Trophoblast cell (in vitro differentiated cells and primary cell): Measurements from ENCODE around the gene SH2D2A.

Experiments
- DNase-seq, 2 donors: peaks; one replicate each; pipeline ENCODE4 v3.0.0-alpha.2; 2016
- H2AFZ ChIP-seq: 2 replicates; pipeline ENCODE4 v1.6.1; 2013; ENCODE audit warnings: low read length, moderate library complexity, mild to moderate bottlenecking; ENCODE audit not compliant: insufficient read depth, poor library complexity
- H2AK5ac ChIP-seq: 2 replicates; pipeline ENCODE4 v1.6.1; 2013; ENCODE audit warnings: mild to moderate bottlenecking, low read length
- H2BK120ac ChIP-seq: 2 replicates; pipeline ENCODE4 v1.6.1; 2013; ENCODE audit warnings: low read length, mild to moderate bottlenecking, moderate library complexity; ENCODE audit not compliant: insufficient read depth, poor library complexity
- H2BK12ac ChIP-seq: 2 replicates; pipeline ENCODE4 v1.6.1; 2013; ENCODE audit warnings: mild to moderate bottlenecking, low read length, moderate library complexity
- H2BK5ac ChIP-seq: 2 replicates; pipeline ENCODE4 v1.6.1; 2013; ENCODE audit warnings: low read length, low read depth, moderate library complexity, mild to moderate bottlenecking; ENCODE audit not compliant: poor library complexity
- H3K14ac ChIP-seq: 2 replicates; pipeline ENCODE4 v1.6.1; 2013; ENCODE audit warnings: mild to moderate bottlenecking, low read length
- H3K18ac ChIP-seq: 2 replicates; pipeline ENCODE4 v1.6.1; 2013; ENCODE audit warnings: mild to moderate bottlenecking, low read length
- H3K23ac ChIP-seq: 2 replicates; pipeline ENCODE4 v1.6.1; 2013; ENCODE audit warnings: low read length
- H3K27ac ChIP-seq: 2 replicates; pipeline ENCODE4 v1.5.1; 2013; ENCODE audit warnings: low read depth, mild to moderate bottlenecking, inconsistent platforms, low read length, moderate library complexity
- H3K27me3 ChIP-seq: 2 replicates; pipeline ENCODE4 v1.6.1; 2013; ENCODE audit warnings: inconsistent platforms, mild to moderate bottlenecking, low read length, moderate library complexity; ENCODE audit not compliant: insufficient read depth
- H3K36me3 ChIP-seq, 2 experiments: 1 replicate in 1 of 2; 2 replicates in 1 of 2; pipeline ENCODE4 v1.6.1; 2013; ENCODE audit warnings: low read length in 2 of 2, mild to moderate bottlenecking in 2 of 2, moderate library complexity in 1 of 2; ENCODE audit not compliant: insufficient read depth in 2 of 2, control insufficient read depth in 1 of 2
- H3K4ac ChIP-seq: 2 replicates; pipeline ENCODE4 v1.6.1; 2013; ENCODE audit warnings: low read depth, mild to moderate bottlenecking, low read length, moderate library complexity
- H3K4me1 ChIP-seq, 2 experiments: 1 replicate in 1 of 2; 2 replicates in 1 of 2; pipeline ENCODE4 v1.6.1; 2013; ENCODE audit warnings: low read length in 2 of 2, mild to moderate bottlenecking in 2 of 2, moderate library complexity in 1 of 2; ENCODE audit not compliant: insufficient read depth in 2 of 2, control insufficient read depth in 1 of 2
- H3K4me2 ChIP-seq: 2 replicates; pipeline ENCODE4 v1.6.1; 2013; ENCODE audit warnings: inconsistent platforms, mild to moderate bottlenecking, low read length, moderate library complexity
- H3K4me3 ChIP-seq: 2 replicates; pipeline ENCODE4 v1.5.1; 2013; ENCODE audit warnings: mild to moderate bottlenecking, low read depth, low read length, inconsistent platforms
- H3K79me1 ChIP-seq: one replicate; pipeline ENCODE4 v1.6.1; 2013; ENCODE audit warnings: low read length
- H3K79me2 ChIP-seq: 2 replicates; pipeline ENCODE4 v1.6.1; 2013; ENCODE audit warnings: low read length, mild to moderate bottlenecking; ENCODE audit not compliant: control insufficient read depth, insufficient read depth, poor library complexity
- H3K9ac ChIP-seq: 2 replicates; pipeline ENCODE4 v1.6.1; 2013; ENCODE audit warnings: mild to moderate bottlenecking, low read length
- H3K9me3 ChIP-seq: 2 replicates; pipeline ENCODE4 v1.6.1; 2013; ENCODE audit warnings: low read depth, mild to moderate bottlenecking, control low read depth, inconsistent platforms, low read length; ENCODE audit not compliant: insufficient read depth
- H4K12ac ChIP-seq: 2 replicates; pipeline ENCODE4 v1.6.1; 2013; ENCODE audit warnings: low read depth, mild to moderate bottlenecking, low read length, moderate library complexity
- H4K8ac ChIP-seq: 2 replicates; pipeline ENCODE4 v1.6.1; 2013; ENCODE audit warnings: low read depth, mild to moderate bottlenecking, low read length, moderate library complexity
- H4K91ac ChIP-seq: one replicate; pipeline ENCODE4 v1.6.1; 2013; ENCODE audit warnings: low read depth, mild to moderate bottlenecking, low read length, moderate library complexity
- WGBS: extraction: QIAGEN DNeasy Blood & Tissue Kit; methylation state at CpG from one replicate; pipeline ENCODE4 v1.1.7; 2013; ENCODE audit warnings: missing lambda C conversion rate; ENCODE audit not compliant: insufficient read length, insufficient coverage; ENCODE audit errors: extremely low coverage; 5-methylcytosine and 5-hydroxymethylcytosine counted together

The SH2D2A gene

GRCh38 chr1:156832434-156832833, 15.8 kb upstream of the SH2D2A start:
- Histone ChIP-seq H3K79me2 (no peaks in the 10 kb centered on the region), H2BK120ac (no peak overlapping the region), H4K91ac (no peak overlapping the region), H3K27me3 (peaks cover 2% of the 10 kb centered on the region), H2BK12ac (no peak overlapping the region), H3K14ac (no peak overlapping the region), H3K4ac (no peak overlapping the region), H3K9ac (no peak overlapping the region), H2BK5ac (no peak overlapping the region), H3K36me3 (no peaks in the 10 kb centered on the region), H3K9me3 (peaks cover 2% of the 10 kb centered on the region), H3K23ac (no peak overlapping the region), H3K27ac (no peak overlapping the region), H2AFZ (no peak overlapping the region), H3K4me3 (no peak overlapping the region), H4K12ac (no peak overlapping the region), H4K8ac (no peak overlapping the region), H3K79me1 (no peaks in the 10 kb centered on the region), H3K18ac (no peak overlapping the region), H3K4me2 (no peak overlapping the region), H3K4me1 (no peaks in the 10 kb centered on the region), H2AK5ac (no peak overlapping the region)
- no CpG with 5 or more reads among the region's 5 CpGs for WGBS
- peak in 1 of 2 donors; percentile 48 for DNase-seq

- Histone ChIP-seq H2BK120ac (no peak overlapping the region), H2AK5ac (no peak overlapping the region), H3K4me3 (no peak overlapping the region), H3K4me1 (no peaks in the 10 kb centered on the region), H3K27ac (no peak overlapping the region), H2BK5ac (no peak overlapping the region), H4K8ac (no peak overlapping the region), H3K14ac (no peak overlapping the region), H4K12ac (no peak overlapping the region), H3K9ac (no peak overlapping the region), H3K79me1 (no peaks in the 10 kb centered on the region), H3K79me2 (no peaks in the 10 kb centered on the region), H3K4me2 (no peak overlapping the region), H3K36me3 (no peaks in the 10 kb centered on the region), H3K23ac (no peak overlapping the region), H3K4ac (no peak overlapping the region), H3K27me3 (no peaks in the 10 kb centered on the region), H4K91ac (no peak overlapping the region), H2BK12ac (no peak overlapping the region), H3K18ac (no peak overlapping the region), H3K9me3 (peaks cover 2% of the 10 kb centered on the region), H2AFZ (no peak overlapping the region)
- WGBS = no CpG with 5 or more reads among the region's 18 CpGs
- DNase-seq = no peak
Observed at GRCh38 chr1:156828400-156829124, 11.9 kb upstream of the SH2D2A start.

- H4K8ac ChIP-seq = no peak overlapping the region
- H3K4me2 ChIP-seq = no peak overlapping the region
- no peak overlapping the region for H3K18ac ChIP-seq
- no peak overlapping the region for H2BK12ac ChIP-seq
- no peak overlapping the region for H2BK120ac ChIP-seq
- H3K4me1 ChIP-seq = no peaks in the 10 kb centered on the region
- no peak overlapping the region for H3K23ac ChIP-seq
- H3K14ac ChIP-seq = no peak overlapping the region
- no CpG with 5 or more reads among the region's 1 CpG for WGBS
- H3K36me3 ChIP-seq = no peaks in the 10 kb centered on the region
- no peaks in the 10 kb centered on the region for H3K9me3 ChIP-seq
- H3K4me3 ChIP-seq = no peak overlapping the region
- H4K91ac ChIP-seq = no peak overlapping the region
- no peak overlapping the region for H2BK5ac ChIP-seq
- no peak overlapping the region for H2AK5ac ChIP-seq
- no peak overlapping the region for H3K27ac ChIP-seq
- no peaks in the 10 kb centered on the region for H3K27me3 ChIP-seq
- H3K4ac ChIP-seq = no peak overlapping the region
- no peaks in the 10 kb centered on the region for H3K79me1 ChIP-seq
- H3K9ac ChIP-seq = no peak overlapping the region
- DNase-seq = no peak
- no peak overlapping the region for H4K12ac ChIP-seq
- no peak overlapping the region for H2AFZ ChIP-seq
- no peaks in the 10 kb centered on the region for H3K79me2 ChIP-seq
Observed at GRCh38 chr1:156826630-156827029, 10.0 kb upstream of the SH2D2A start.

- H3K23ac ChIP-seq = no peak overlapping the region
- no peak overlapping the region for H3K4ac ChIP-seq
- H2BK5ac ChIP-seq = no peak overlapping the region
- no peak overlapping the region for H2BK12ac ChIP-seq
- H3K14ac ChIP-seq = no peak overlapping the region
- no peak overlapping the region for H3K4me3 ChIP-seq
- DNase-seq = peak in 1 of 2 donors; percentile 7
- H4K91ac ChIP-seq = no peak overlapping the region
- no peak overlapping the region for H3K27ac ChIP-seq
- H2AFZ ChIP-seq = no peak overlapping the region
- H4K8ac ChIP-seq = no peak overlapping the region
- H3K4me2 ChIP-seq = no peak overlapping the region
- H4K12ac ChIP-seq = no peak overlapping the region
- no peaks in the 10 kb centered on the region for H3K79me2 ChIP-seq
- H2AK5ac ChIP-seq = no peak overlapping the region
- H3K79me1 ChIP-seq = no peaks in the 10 kb centered on the region
- no peaks in the 10 kb centered on the region for H3K4me1 ChIP-seq
- H3K27me3 ChIP-seq = no peaks in the 10 kb centered on the region
- no peaks in the 10 kb centered on the region for H3K9me3 ChIP-seq
- H3K9ac ChIP-seq = no peak overlapping the region
- no peaks in the 10 kb centered on the region for H3K36me3 ChIP-seq
- no peak overlapping the region for H3K18ac ChIP-seq
- WGBS = no CpG with 5 or more reads among the region's 5 CpGs
- no peak overlapping the region for H2BK120ac ChIP-seq
Observed at GRCh38 chr1:156823210-156823790, 6.7 kb upstream of the SH2D2A start.
